K562 (cell line): ENCODE data around the gene MVD. TPM values are rescaled to one million over a fixed set of nuclear protein-coding genes. Genes with fewer than 3 reads are reported as not detected.

Experiments used
- BCLAF1 ChIP-seq, 2 experiments: fragments of 450-650 bp in 1 of 2; IDR thresholded peaks; 2 replicates each; pipeline ENCODE4 v1.6.1; 2011 to 2017; ENCODE audit warnings: low read depth in 2 of 2, antibody characterized with exemption in 1 of 2, borderline replicate concordance in 1 of 2, low read length in 1 of 2, mild to moderate bottlenecking in 1 of 2, mixed read lengths in 1 of 2; ENCODE audit not compliant: control insufficient read depth in 1 of 2
- BMI1 ChIP-seq: fragments of 150-350 bp; IDR thresholded peaks from 2 replicates; pipeline ENCODE4 v1.6.1; 2014; ENCODE audit warnings: low read length
- CHAMP1 ChIP-seq: fragments of 450-650 bp; IDR thresholded peaks from 2 replicates; pipeline ENCODE4 v1.6.1; 2016; ENCODE audit warnings: mild to moderate bottlenecking
- CREB1 ChIP-seq, 2 experiments: sonication (generic) in 1 of 2; formaldehyde crosslinking in 1 of 2; IDR thresholded peaks; 2 replicates each; pipeline versions ENCODE4 v1.6.1 to v1.8.0; 2012 to 2022; ENCODE audit warnings: inconsistent platforms in 1 of 2, mild to moderate bottlenecking in 1 of 2, missing genetic modification reagents in 1 of 2, moderate library complexity in 1 of 2
- DDX20 ChIP-seq: fragments of 450-650 bp; IDR thresholded peaks from 2 replicates; pipeline ENCODE4 v1.6.1; 2016; ENCODE audit warnings: missing genetic modification characterization, low read depth, mild to moderate bottlenecking, missing compliant biosample characterization, moderate library complexity
- ELF4 ChIP-seq: fragments of 450-650 bp; formaldehyde crosslinking; IDR thresholded peaks from 2 replicates; pipeline ENCODE4 v1.4.0; 2022; ENCODE audit warnings: missing genetic modification characterization
- FOXJ2 ChIP-seq: fragments of 200-800 bp; sonication (Bioruptor generic); IDR thresholded peaks from 2 replicates; pipeline ENCODE4 v1.6.1; 2016; ENCODE audit warnings: missing genetic modification characterization, missing compliant biosample characterization
- MTA1 ChIP-seq: fragments of 450-650 bp; IDR thresholded peaks from 2 replicates; pipeline ENCODE4 v1.6.1; 2017; ENCODE audit warnings: borderline replicate concordance
- NONO ChIP-seq, 2 experiments: fragments of 200-400 bp in 1 of 2; fragments of 450-650 bp in 1 of 2; formaldehyde crosslinking in 1 of 2; IDR thresholded peaks; 2 replicates each; pipeline ENCODE4 v1.6.1; 2017; ENCODE audit warnings: low read depth in 2 of 2, mild to moderate bottlenecking in 2 of 2, moderate library complexity in 2 of 2, low read length in 1 of 2
- RNF2 ChIP-seq: sonication (generic); IDR thresholded peaks from 2 replicates; pipeline ENCODE4 v1.6.1; 2016
- SAFB ChIP-seq: fragments of 200-400 bp; formaldehyde crosslinking; IDR thresholded peaks from 2 replicates; pipeline ENCODE4 v1.6.1; 2017; ENCODE audit warnings: low read depth, low read length, borderline replicate concordance
- TAF1 ChIP-seq: IDR thresholded peaks from 2 replicates; pipeline ENCODE4 v1.6.1; 2011; ENCODE audit warnings: mild to moderate bottlenecking, low read length, moderate library complexity; ENCODE audit not compliant: insufficient read depth, control insufficient read depth, severe bottlenecking; ENCODE audit errors: extremely low read depth
- ZEB2 ChIP-seq: fragments of 450-650 bp; IDR thresholded peaks from 2 replicates; pipeline ENCODE4 v1.6.1; 2016
- ZFP1 ChIP-seq: fragments of 450-650 bp; formaldehyde crosslinking; IDR thresholded peaks from 2 replicates; pipeline ENCODE4 v1.4.0; 2020; ENCODE audit warnings: mild to moderate bottlenecking, mixed read lengths
- ZNF12 ChIP-seq: sonication (generic); formaldehyde crosslinking; IDR thresholded peaks from 2 replicates; pipeline ENCODE4 v1.4.0; 2020; ENCODE audit warnings: mild to moderate bottlenecking, missing genetic modification reagents
- ZNF232 ChIP-seq: sonication (generic); formaldehyde crosslinking; IDR thresholded peaks from 2 replicates; pipeline ENCODE4 v1.8.0; 2022; ENCODE audit warnings: mild to moderate bottlenecking, missing genetic modification reagents
- ZNF280B ChIP-seq: fragments of 250-450 bp; sonication (Bioruptor Pico); IDR thresholded peaks from 2 replicates; pipeline ENCODE4 v1.5.1; 2021; ENCODE audit warnings: mild to moderate bottlenecking
- ZNF707 ChIP-seq: fragments of 250-450 bp; sonication (Bioruptor Pico); conservative IDR thresholded peaks from 2 replicates; pipeline ENCODE4 v1.8.0; 2022; ENCODE audit warnings: inconsistent platforms, mild to moderate bottlenecking, moderate library complexity
- polyA plus RNA-seq, 8 experiments: library from polyadenylated mRNA; depleted of rRNA in 4 of 8; stranded (reverse) in 5 of 8; unstranded in 3 of 8; fragments of >200 nt; fragmentation: Nextera tagmentation in 2 of 8; fragmentation: Illumina TruSeq in 1 of 8; extraction: Ambion mirVana in 2 of 8; extraction: Trizol in 1 of 8; gene quantifications; 2 replicates each; pipeline versions ENCODE4 v1.2.1 to v1.2.3, GENCODE V29; 2011 to 2014; ENCODE audit warnings: inconsistent platforms in 1 of 8, missing spikeins in 1 of 8
- total RNA-seq, 7 experiments: library from RNA; depleted of rRNA in 6 of 7; stranded (reverse); fragments of >200 nt in 6 of 7; fragmentation: Illumina TruSeq in 2 of 7; extraction: Trizol in 2 of 7; gene quantifications; 2 replicates each; pipeline versions ENCODE4 v1.2.1 to v1.2.3, GENCODE V29; 2011 to 2021; ENCODE audit warnings: low replicate concordance in 1 of 7

MVD gene
- total and polyA plus RNA-seq, 9 of the 15 experiments (the other 6 are each of a cell fraction or from before 2014, with no cell fraction given), result 12.2 to 141 (median 45.3) TPM

- TF ChIP-seq CHAMP1 (no peak), CREB1 (IDR thresholded peaks at IDR 0.05) (no peak), CREB1 (CRISPR knock-in tag; IDR thresholded peaks at IDR 0.05) (no peak), NONO (IDR thresholded peaks at IDR 0.05; ENCODE audit: low read depth in 2 of 2, low read length in 1 of 2) (no peak), ZEB2 (no peak), FOXJ2 (tag) (no peak), ZNF280B (CRISPR knock-in tag) (no peak), MTA1 (no peak), SAFB (peak; percentile 9; the same call in 1 of the 2 replicates), DDX20 (tag) (no peak), ZNF707 (CRISPR knock-in tag) (no peak), ELF4 (CRISPR knock-in tag) (no peak), BCLAF1 (IDR thresholded peaks at IDR 0.05; ENCODE audit: borderline replicate concordance in 1 of 2, control insufficient read depth in 1 of 2, low read depth in 2 of 2, low read length in 1 of 2) (no peak), ZNF12 (CRISPR knock-in tag) (0 out of 2 replicates have a peak, but pooled peaks have one; percentile 11), ZNF232 (CRISPR knock-in tag) (no peak), RNF2 (no peak), ZFP1 (CRISPR knock-in tag) (no peak), BMI1 (no peak), TAF1 (no peak)
Observed at GRCh38 chr16:88634141-88634993, 28.5 kb downstream of the MVD start (continued).
